ENCODE results near the gene TSPAN9. TPM values are rescaled to one million over a fixed set of nuclear protein-coding genes. Genes with fewer than 3 reads are reported as not detected.

Gene TSPAN9
- total and polyA plus RNA-seq, 4 donors = 23.0 to 72.3 (median 33.9) TPM

GRCh38 chr12:3193755-3194154 is 116.6 kb downstream of the TSPAN9 start:
- peaks cover 0 to 2% (median 0%) of the 10 kb centered on the region in 4 donors for H3K36me3 ChIP-seq (ENCODE audit: control insufficient read depth in 4 of 4, insufficient read depth in 4 of 4, low read length in 4 of 4)
- H3K4me1 ChIP-seq (ENCODE audit: control insufficient read depth in 5 of 5, insufficient read depth in 5 of 5, low read length in 5 of 5) = peaks cover 0 to 10% (median under 1%) of the 10 kb centered on the region in 5 donors
- TF ChIP-seq CTCF (IDR thresholded peaks at IDR 0.05; ENCODE audit: control extremely low read depth, extremely low read depth) = no peak
- 73 to 84% methylated on average over 5 of the region's 5 CpGs for WGBS, 2 donors
- ATAC-seq (ENCODE audit: insufficient read depth, low FRiP score) (no peak), DNase-seq (no peak)
- no peaks in the 10 kb centered on the region for H3K27me3 ChIP-seq (ENCODE audit: control insufficient read depth in 3 of 3, insufficient read depth in 3 of 3, low read length in 2 of 3)
- no peaks in the 10 kb centered on the region for H3K9me3 ChIP-seq (ENCODE audit: control insufficient read depth in 4 of 4, insufficient read depth in 3 of 4, low read length in 3 of 4)
- H3K27ac ChIP-seq (ENCODE audit: low read depth in 1 of 2, low read length in 1 of 2) = no peak overlapping the region
- H3K9ac ChIP-seq (ENCODE audit: insufficient read depth in 1 of 2, low read length in 2 of 2) = no peak overlapping the region
- H3K4me3 ChIP-seq = no peak overlapping the region

- no peak for DNase-seq
- Histone ChIP-seq H3K4me1 (ENCODE audit: control insufficient read depth in 5 of 5, insufficient read depth in 5 of 5, low read length in 5 of 5) (peaks cover 0 to 11% (median 9%) of the 10 kb centered on the region in 5 donors), H3K9me3 (ENCODE audit: control insufficient read depth in 4 of 4, insufficient read depth in 3 of 4, low read length in 3 of 4) (no peaks in the 10 kb centered on the region), H3K4me3 (no peak overlapping the region), H3K27ac (ENCODE audit: low read depth in 1 of 2, low read length in 1 of 2) (no peak overlapping the region), H3K36me3 (ENCODE audit: control insufficient read depth in 4 of 4, insufficient read depth in 4 of 4, low read length in 4 of 4) (peaks cover 0 to 2% (median 0%) of the 10 kb centered on the region in 4 donors), H3K27me3 (ENCODE audit: control insufficient read depth in 3 of 3, insufficient read depth in 3 of 3, low read length in 2 of 3) (no peaks in the 10 kb centered on the region), H3K9ac (ENCODE audit: insufficient read depth in 1 of 2, low read length in 2 of 2) (no peak overlapping the region)
- ATAC-seq (ENCODE audit: insufficient read depth, low FRiP score) = no peak
- 75 to 93% methylated on average over 3 of the region's 3 CpGs for WGBS, 2 donors
- TF ChIP-seq CTCF (IDR thresholded peaks at IDR 0.05; ENCODE audit: control extremely low read depth, extremely low read depth) = no peak
Measured at GRCh38 chr12:3195337-3195736, 118.2 kb downstream of the TSPAN9 start.

- DNase-seq (no peak), ATAC-seq (ENCODE audit: insufficient read depth, low FRiP score) (no peak)
- peaks cover 0 to under 1% (median 0%) of the 10 kb centered on the region in 3 donors for H3K27me3 ChIP-seq (ENCODE audit: control insufficient read depth in 3 of 3, insufficient read depth in 3 of 3, low read length in 2 of 3)
- peaks cover 0 to 2% (median 0%) of the 10 kb centered on the region in 4 donors for H3K36me3 ChIP-seq (ENCODE audit: control insufficient read depth in 4 of 4, insufficient read depth in 4 of 4, low read length in 4 of 4)
- H3K9me3 ChIP-seq (ENCODE audit: control insufficient read depth in 4 of 4, insufficient read depth in 3 of 4, low read length in 3 of 4) = no peaks in the 10 kb centered on the region
- no peak overlapping the region for H3K9ac ChIP-seq (ENCODE audit: insufficient read depth in 1 of 2, low read length in 2 of 2)
- no peak for TF ChIP-seq CTCF (IDR thresholded peaks at IDR 0.05; ENCODE audit: control extremely low read depth, extremely low read depth)
- WGBS, 2 donors = 83 to 85% methylated on average over 14 of the region's 14 CpGs
- H3K4me3 ChIP-seq = no peak overlapping the region
- H3K4me1 ChIP-seq (ENCODE audit: control insufficient read depth in 5 of 5, insufficient read depth in 5 of 5, low read length in 5 of 5) = peaks cover under 1 to 14% (median 10%) of the 10 kb centered on the region in 5 donors
- no peak overlapping the region for H3K27ac ChIP-seq (ENCODE audit: low read depth in 1 of 2, low read length in 1 of 2)
Measured at GRCh38 chr12:3195859-3196483, 118.8 kb downstream of the TSPAN9 start.
